CD4-positive, alpha-beta T cell treated with Interleukin-12 subunit alpha and Interleukin-12 subunit beta, for 1 hour (primary cell): ENCODE measurements around the gene PAX3.

Source experiments
- DNase-seq: peaks from one replicate; pipeline ENCODE4 v3.0.0-alpha.2; 2020

Gene PAX3

GRCh38 chr2:222295368-222296062, 3.3 kb downstream of the PAX3 start:
- no peak for DNase-seq

GRCh38 chr2:222294996-222295367, 3.8 kb downstream of the PAX3 start:
- no peak for DNase-seq

DNA sequence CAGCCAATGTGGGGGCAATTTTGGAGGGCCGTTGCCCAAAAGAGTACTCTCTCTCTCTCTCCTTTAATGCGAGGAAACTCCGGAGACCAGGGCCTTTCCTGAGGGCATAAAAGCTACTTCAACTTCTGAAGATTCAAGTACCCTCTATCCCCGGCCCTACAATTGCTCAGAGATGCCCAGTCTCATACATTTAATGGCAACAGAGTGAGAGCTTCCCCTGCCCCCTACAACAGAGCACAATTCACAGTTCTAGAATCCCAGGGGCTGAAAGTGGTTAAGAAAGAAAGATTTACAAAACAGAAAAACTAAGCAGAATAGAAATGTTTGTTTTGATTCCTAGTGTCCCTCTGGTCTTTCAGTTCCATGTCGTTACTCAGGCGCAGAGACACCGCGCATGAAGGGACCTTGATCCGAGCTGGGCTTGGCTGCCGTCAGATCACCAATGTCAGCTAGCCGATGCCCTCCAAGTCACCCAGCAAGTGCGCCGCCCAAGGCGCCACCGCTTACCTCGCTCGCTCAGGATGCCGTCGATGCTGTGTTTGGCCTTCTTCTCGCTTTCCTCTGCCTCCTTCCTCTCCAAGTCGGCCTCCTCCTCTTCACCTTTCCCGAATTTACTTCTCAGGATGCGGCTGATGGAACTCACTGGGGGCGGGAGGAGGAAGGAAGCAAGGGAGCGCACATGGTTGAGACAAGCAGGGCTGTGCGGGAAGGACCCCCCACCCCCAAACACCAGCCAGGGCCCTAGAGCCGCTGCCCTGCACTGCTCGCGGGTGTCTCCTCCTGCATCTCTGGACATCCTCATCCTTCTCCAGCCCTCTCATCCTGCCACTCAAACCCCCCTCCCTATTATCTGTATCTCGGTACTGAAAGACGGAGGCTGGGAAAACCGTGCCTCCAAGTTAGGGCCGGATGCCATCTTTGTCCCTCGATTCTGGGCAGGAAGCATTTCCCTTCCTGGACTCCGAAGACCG, 4.9 kb downstream of the PAX3 start:
- no peak for DNase-seq

DNA sequence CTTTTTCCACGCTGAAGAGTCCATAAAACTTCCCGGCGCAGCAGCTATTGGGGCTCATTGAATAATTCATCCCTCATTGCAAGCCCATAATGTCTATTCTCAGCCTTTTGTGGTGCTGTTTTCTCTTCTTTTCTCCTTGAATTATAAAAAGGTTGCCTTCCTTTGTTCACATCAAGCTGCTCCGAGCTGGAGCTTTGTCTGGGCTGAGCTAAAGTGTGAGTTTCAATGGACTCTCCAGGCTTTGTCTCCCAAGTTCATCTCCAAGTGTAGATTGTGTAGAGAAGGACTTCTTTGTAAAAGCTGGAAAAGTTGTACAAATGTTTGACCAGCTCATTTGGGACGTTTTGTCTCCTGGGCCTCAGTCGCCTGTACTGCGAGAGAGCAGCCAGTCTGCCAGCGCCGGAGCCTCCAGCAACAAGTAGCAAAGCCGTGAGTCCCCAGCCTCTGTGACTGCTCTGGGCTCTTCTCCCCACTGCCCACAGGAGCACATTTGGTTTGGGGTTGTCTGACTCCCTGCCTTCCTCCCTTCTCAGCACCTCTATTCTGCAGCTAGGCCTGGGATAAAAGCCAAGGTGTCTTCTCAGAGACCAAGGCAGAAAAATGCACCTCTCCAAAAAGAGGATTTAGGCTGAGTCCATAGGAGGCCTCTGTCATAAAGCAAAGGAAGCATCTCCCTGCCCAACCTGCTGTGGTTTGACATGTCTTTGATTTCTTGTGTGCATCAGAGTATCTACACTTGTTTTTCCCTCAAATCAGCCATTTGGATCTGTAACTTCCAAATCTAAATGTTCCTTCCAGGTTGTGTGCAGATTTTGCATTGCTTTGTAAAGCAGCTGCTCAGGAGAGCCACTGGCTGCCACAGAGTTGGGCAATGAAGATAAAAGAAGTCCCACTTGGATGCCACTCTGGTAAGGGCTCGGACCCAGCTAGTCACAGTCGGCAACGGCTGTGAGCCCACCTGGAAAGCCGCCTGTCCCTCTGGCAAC, 6.4 kb downstream of the PAX3 start:
- no peak for DNase-seq

GRCh38 chr2:222291485-222291841, 7.3 kb downstream of the PAX3 start:
- DNase-seq = no peak

DNA sequence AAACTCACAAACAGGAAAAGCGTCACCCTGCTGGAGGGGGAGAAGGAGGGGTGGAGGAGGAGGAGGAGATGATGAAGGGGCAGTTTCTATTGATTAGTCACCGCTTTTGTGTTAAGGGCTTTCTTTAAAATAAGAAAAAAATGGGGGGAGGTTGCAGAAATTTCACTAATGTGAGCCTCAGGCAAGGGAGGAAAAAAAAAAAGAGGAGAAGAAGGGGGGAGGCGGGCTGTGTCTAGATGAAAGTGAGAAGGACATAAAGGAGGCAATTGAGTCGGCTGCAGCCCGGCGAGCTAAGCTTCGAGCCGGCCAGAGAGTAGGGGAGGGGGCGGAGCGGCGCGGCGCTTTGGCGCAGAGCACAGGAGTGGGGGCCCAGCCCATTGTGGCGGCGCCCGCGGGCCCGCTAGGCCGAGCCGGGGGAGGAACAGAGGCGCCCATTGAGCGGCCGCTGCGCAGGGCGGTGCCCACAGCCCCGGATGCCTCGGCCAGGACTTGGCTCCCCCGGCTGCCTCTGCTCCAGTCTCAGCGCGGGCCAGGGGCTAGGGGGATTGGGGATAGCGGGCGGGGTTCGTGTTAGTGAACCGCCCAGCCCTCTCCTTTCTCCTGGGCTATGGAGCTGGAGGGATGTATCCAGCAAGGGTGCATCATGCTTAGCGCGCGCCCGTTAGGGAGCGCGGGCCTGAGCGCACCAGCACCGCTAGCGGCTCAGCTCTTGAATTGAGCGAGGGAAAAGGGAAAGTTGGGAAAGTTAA, 7.9 kb downstream of the PAX3 start:
- DNase-seq = no peak

- no peak for DNase-seq
Measured at GRCh38 chr2:222290401-222290735, 8.4 kb downstream of the PAX3 start.

- DNase-seq = no peak
Measured at GRCh38 chr2:222289278-222290160, 9.3 kb downstream of the PAX3 start.

GRCh38 chr2:222288590-222289277, 10.1 kb downstream of the PAX3 start:
- no peak for DNase-seq

- no peak for DNase-seq
Measured at GRCh38 chr2:222287862-222288479, 10.8 kb downstream of the PAX3 start.

GRCh38 chr2:222284466-222284865, 14.3 kb downstream of the PAX3 start:
- no peak for DNase-seq

DNA sequence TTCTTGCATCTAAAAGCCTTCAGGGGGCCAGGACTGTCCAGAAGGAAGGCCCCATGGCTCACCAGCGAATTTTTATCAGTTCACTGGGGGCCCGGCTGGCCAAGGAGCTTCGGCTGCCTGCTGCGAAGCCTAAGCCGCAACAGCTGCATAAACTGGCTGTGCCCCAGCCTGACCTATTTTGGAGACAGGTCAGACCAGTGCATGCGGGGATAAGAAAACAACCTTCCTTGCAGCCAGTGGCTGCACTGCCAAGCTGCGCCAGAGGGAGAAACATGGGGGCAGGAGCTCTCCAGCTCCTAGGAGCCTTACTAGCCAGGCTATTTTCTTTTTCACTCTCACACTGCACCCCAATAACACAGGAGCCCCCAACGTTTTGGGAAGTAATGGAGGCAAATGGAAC, 15.2 kb downstream of the PAX3 start:
- no peak for DNase-seq

DNA sequence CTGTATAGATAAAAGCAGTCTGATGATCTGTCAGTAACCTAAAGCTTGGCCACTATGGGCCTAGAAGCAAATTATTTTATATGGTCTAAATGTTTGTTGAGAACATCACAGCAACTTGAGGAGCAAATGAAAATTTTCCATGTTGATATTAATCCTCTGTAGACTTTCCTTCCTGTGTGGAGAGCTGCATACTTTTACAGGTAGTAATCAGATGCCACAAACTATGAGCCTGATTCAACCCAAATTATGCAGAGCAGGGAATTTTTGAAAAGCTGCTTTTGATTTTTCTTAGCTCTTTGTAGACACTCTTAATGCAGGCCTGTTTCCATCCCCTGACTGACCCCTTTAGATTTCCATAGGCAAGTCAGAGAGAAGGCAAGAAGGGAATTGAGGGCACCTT, 17.3 kb downstream of the PAX3 start:
- no peak for DNase-seq

DNA sequence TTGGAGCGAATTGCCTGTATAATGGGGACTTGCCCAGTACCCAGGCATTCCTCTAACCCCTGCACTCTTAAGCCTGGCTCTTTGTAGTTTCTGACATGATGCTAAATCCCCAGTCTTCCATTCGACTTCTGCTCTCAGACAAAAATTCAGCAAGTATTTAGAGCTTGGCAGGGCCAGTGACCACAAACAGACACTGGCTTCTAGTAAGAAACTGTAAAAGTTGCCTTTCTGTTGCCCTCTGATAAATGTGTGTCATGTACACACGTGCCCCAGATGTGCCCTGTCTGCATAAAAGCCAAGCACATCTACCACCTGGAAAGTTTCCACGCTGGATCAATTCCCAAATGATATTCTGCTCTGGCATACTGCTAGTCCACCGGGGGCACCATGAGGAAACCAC, 18.0 kb downstream of the PAX3 start:
- DNase-seq = no peak

GRCh38 chr2:222272446-222273015, 26.3 kb downstream of the PAX3 start:
- no peak for DNase-seq

GRCh38 chr2:222271854-222272253, 26.9 kb downstream of the PAX3 start:
- DNase-seq = no peak

- DNase-seq = no peak
Measured at GRCh38 chr2:222270396-222270795, 28.4 kb downstream of the PAX3 start.

DNA sequence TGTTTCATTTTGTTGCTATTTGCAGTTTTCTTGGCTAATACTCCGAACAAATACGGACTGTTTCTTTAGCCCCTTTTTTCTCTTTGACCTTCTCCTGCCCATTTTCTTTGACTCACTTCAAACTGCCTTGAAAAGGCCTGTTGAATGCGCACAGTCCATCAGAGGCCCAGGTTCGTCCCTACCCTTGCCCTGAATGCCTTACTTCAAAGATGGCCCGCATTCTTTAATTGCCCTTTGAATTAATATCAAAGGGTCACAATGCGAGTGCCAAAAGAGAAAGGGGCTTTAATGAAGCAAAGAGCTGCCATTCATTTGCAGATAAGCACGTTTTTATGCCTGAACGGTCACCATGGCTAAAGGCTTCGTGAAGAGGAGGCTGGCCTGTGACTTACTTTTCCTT, 29.7 kb downstream of the PAX3 start:
- DNase-seq = no peak

- DNase-seq = no peak
Measured at GRCh38 chr2:222268311-222268990, 30.3 kb downstream of the PAX3 start.
